ENCODE results near the gene AGTRAP. TPM values are rescaled to one million over a fixed set of nuclear protein-coding genes. Genes with fewer than 3 reads are reported as not detected.

Gene AGTRAP
- total RNA-seq, 1 donor from 2014 or later: 15.7 TPM

DNA sequence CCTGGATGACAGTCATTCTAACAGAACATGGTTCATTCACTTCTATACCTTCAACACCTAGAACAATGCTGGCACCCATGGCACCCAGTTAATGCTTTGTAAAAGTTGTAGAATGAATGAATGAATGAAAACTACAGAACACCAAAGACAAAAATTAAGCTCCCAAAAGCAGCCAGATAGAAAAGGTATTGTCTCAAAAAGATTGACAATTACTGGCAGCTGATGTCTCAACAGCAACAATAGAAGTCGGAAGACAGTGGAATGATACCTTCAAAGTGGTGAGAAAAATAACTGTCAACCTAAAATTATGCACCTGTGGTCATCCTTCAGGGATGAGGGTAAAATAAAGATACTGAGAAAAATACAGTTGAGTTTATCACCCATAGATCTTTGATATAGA lies 21.1 kb downstream of the AGTRAP start:
- Histone ChIP-seq H3K4me3 (ENCODE audit: low read length in 3 of 3) (no peak overlapping the region), H3K4me1 (ENCODE audit: control insufficient read depth in 3 of 3, insufficient read depth in 3 of 3, low read length in 3 of 3) (peaks cover 0 to 4% (median under 1%) of the 10 kb centered on the region in 3 donors), H3K9me3 (ENCODE audit: control insufficient read depth in 3 of 3, low read length in 3 of 3) (no peaks in the 10 kb centered on the region), H3K27ac (ENCODE audit: low read depth, low read length) (no peak overlapping the region), H3K9ac (ENCODE audit: low read depth in 1 of 3, low read length in 3 of 3) (no peak overlapping the region), H3K27me3 (ENCODE audit: control insufficient read depth in 3 of 3, insufficient read depth in 3 of 3, low read length in 3 of 3) (peaks cover 10 to 18% (median 13%) of the 10 kb centered on the region in 3 donors), H3K36me3 (ENCODE audit: control insufficient read depth in 3 of 3, insufficient read depth in 3 of 3, low read length in 3 of 3) (no peaks in the 10 kb centered on the region)

DNA sequence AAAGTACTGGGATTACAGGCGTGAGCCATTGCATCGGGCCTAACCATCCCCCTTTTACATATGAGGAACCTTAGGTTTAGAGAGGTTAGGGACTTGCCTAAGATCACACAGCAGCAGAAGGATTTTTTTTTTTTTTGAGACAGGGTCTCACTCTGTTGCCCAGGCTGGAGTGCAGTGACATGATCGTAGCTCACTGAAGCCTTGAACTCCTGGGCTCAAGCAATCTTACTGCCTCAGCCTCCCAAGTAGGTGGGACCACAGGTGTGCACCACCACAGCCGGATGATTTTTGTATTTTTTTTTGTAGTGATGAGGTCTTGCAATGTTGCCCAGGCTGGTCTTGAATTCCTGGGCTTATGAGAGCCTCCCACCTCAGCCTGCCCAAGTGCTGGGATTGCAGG lies 23.9 kb downstream of the AGTRAP start:
- H3K9ac ChIP-seq (ENCODE audit: low read depth in 1 of 3, low read length in 3 of 3): no peak overlapping the region
- H3K9me3 ChIP-seq (ENCODE audit: control insufficient read depth in 3 of 3, low read length in 3 of 3): no peaks in the 10 kb centered on the region
- H3K36me3 ChIP-seq (ENCODE audit: control insufficient read depth in 3 of 3, insufficient read depth in 3 of 3, low read length in 3 of 3): no peaks in the 10 kb centered on the region
- H3K4me1 ChIP-seq (ENCODE audit: control insufficient read depth in 3 of 3, insufficient read depth in 3 of 3, low read length in 3 of 3): peaks cover 0 to 4% (median 3%) of the 10 kb centered on the region in 3 donors
- H3K27ac ChIP-seq (ENCODE audit: low read depth, low read length): no peak overlapping the region
- H3K4me3 ChIP-seq (ENCODE audit: low read length in 3 of 3): no peak overlapping the region
- peaks cover 15 to 26% (median 24%) of the 10 kb centered on the region in 3 donors for H3K27me3 ChIP-seq (ENCODE audit: control insufficient read depth in 3 of 3, insufficient read depth in 3 of 3, low read length in 3 of 3)

DNA sequence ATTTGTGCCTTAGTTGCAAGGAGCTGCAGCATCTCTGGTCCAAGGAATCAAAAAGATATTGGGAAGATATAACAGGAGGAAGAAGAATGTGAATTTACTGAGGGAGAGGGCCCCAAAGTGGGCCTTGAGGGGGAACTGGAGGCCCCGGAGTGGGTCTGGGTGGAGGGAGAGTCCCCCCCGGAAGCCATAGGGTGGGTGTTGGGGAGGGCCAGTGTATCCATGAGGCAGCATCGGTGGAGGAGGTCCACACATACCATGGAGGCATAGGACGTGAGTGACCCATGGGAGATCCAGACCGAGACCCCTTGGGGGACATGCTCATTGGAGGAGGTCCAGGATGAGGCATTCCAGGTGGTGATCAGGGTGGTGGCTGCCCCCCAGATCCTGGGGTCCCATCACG lies 25.3 kb downstream of the AGTRAP start:
- Histone ChIP-seq H3K4me1 (ENCODE audit: control insufficient read depth in 3 of 3, insufficient read depth in 3 of 3, low read length in 3 of 3) (peaks cover 0 to 4% (median 3%) of the 10 kb centered on the region in 3 donors), H3K4me3 (ENCODE audit: low read length in 3 of 3) (no peak overlapping the region), H3K27ac (ENCODE audit: low read depth, low read length) (no peak overlapping the region), H3K9me3 (ENCODE audit: control insufficient read depth in 3 of 3, low read length in 3 of 3) (no peaks in the 10 kb centered on the region), H3K36me3 (ENCODE audit: control insufficient read depth in 3 of 3, insufficient read depth in 3 of 3, low read length in 3 of 3) (no peaks in the 10 kb centered on the region), H3K27me3 (ENCODE audit: control insufficient read depth in 3 of 3, insufficient read depth in 3 of 3, low read length in 3 of 3) (peaks cover 15 to 26% (median 24%) of the 10 kb centered on the region in 3 donors), H3K9ac (ENCODE audit: low read depth in 1 of 3, low read length in 3 of 3) (no peak overlapping the region)

DNA sequence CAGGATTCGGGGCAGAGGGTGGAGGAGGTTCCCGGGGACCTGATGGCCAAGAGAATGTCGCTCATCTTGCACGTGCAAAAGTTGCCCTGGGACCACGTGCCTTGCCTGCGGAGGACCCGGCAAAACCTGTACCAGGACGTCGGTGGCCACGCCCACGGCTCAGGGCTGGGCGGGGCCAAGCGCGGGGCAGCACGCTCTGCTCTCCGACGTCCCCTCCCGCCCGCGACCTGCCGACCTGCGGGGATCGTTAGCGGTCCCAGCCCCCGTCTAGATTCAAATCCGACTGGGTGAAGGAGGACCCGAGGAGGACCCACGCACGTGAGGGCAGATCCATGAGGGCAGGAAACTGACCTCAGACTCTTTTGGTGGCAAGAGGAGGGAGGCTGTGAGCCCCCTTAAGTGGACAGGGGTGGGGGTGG lies 26.1 kb downstream of the AGTRAP start, which contains the start of gene C1orf167:
Gene C1orf167, plus strand, starts transcription at position 206 of the 419 bp plus-strand sequence. CDS start 2,208 bp downstream, outside the sequence.
- no peaks in the 10 kb centered on the region for H3K9me3 ChIP-seq (ENCODE audit: control insufficient read depth in 3 of 3, low read length in 3 of 3)
- H3K4me1 ChIP-seq (ENCODE audit: control insufficient read depth in 3 of 3, insufficient read depth in 3 of 3, low read length in 3 of 3): peaks cover 0 to 4% (median 3%) of the 10 kb centered on the region in 3 donors
- peaks cover 15 to 26% (median 24%) of the 10 kb centered on the region in 3 donors for H3K27me3 ChIP-seq (ENCODE audit: control insufficient read depth in 3 of 3, insufficient read depth in 3 of 3, low read length in 3 of 3)
- H3K27ac ChIP-seq (ENCODE audit: low read depth, low read length): no peak within 1 kb of the TSS
- H3K4me3 ChIP-seq (ENCODE audit: low read length in 3 of 3): no peak within 1 kb of the TSS
- no peak within 1 kb of the TSS for H3K9ac ChIP-seq (ENCODE audit: low read depth in 1 of 3, low read length in 3 of 3)
- no peaks in the 10 kb centered on the region for H3K36me3 ChIP-seq (ENCODE audit: control insufficient read depth in 3 of 3, insufficient read depth in 3 of 3, low read length in 3 of 3)

DNA sequence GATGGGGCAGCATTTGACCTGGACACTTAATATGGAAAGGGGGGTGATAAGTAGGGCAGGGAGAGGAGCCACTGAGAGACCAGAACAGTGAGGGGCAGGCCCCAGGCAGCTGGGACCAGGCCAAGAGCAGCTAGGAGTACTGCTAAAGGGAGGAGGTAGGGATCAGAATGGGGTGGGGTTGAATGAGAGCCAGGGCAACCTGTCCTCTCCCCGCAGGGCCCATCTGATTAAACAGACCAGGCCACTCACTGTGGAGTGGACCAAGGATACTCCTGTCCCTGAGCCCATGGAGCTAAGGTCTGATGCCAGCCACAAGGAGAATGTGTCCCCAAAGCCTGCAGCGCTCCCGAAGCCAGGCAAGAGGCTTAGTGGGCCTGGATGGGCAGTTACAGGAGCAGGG lies 28.2 kb downstream of the AGTRAP start:
- peaks cover 15 to 26% (median 24%) of the 10 kb centered on the region in 3 donors for H3K27me3 ChIP-seq (ENCODE audit: control insufficient read depth in 3 of 3, insufficient read depth in 3 of 3, low read length in 3 of 3)
- H3K4me1 ChIP-seq (ENCODE audit: control insufficient read depth in 3 of 3, insufficient read depth in 3 of 3, low read length in 3 of 3): peaks cover 0 to 4% (median 3%) of the 10 kb centered on the region in 3 donors
- H3K36me3 ChIP-seq (ENCODE audit: control insufficient read depth in 3 of 3, insufficient read depth in 3 of 3, low read length in 3 of 3): no peaks in the 10 kb centered on the region
- no peak overlapping the region for H3K27ac ChIP-seq (ENCODE audit: low read depth, low read length)
- no peak overlapping the region for H3K9ac ChIP-seq (ENCODE audit: low read depth in 1 of 3, low read length in 3 of 3)
- H3K9me3 ChIP-seq (ENCODE audit: control insufficient read depth in 3 of 3, low read length in 3 of 3): no peaks in the 10 kb centered on the region
- no peak overlapping the region for H3K4me3 ChIP-seq (ENCODE audit: low read length in 3 of 3)

DNA sequence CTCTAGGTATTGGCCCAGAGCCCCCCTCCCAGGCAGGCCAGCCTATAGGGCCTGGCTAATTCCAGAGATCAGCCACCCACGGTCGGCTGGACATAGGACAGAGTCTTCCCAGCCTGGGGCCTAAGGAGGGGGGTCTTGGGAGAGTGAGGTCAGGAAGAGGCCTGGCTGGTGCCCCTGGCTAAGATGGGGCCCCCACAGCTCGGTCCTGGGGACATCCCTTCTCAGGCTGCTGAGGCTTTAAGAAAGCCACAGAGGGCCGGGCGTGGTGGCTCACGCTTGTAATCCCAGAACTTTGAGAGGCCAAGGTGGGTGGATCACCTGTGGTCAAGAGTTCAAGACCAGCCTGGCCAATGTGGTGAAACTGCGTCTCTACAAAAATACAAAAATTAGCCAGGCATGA lies 28.6 kb downstream of the AGTRAP start:
- no peak overlapping the region for H3K9ac ChIP-seq (ENCODE audit: low read depth in 1 of 3, low read length in 3 of 3)
- peaks cover 15 to 26% (median 24%) of the 10 kb centered on the region in 3 donors for H3K27me3 ChIP-seq (ENCODE audit: control insufficient read depth in 3 of 3, insufficient read depth in 3 of 3, low read length in 3 of 3)
- no peak overlapping the region for H3K4me3 ChIP-seq (ENCODE audit: low read length in 3 of 3)
- no peaks in the 10 kb centered on the region for H3K9me3 ChIP-seq (ENCODE audit: control insufficient read depth in 3 of 3, low read length in 3 of 3)
- no peaks in the 10 kb centered on the region for H3K36me3 ChIP-seq (ENCODE audit: control insufficient read depth in 3 of 3, insufficient read depth in 3 of 3, low read length in 3 of 3)
- no peak overlapping the region for H3K27ac ChIP-seq (ENCODE audit: low read depth, low read length)
- peaks cover 0 to 4% (median 3%) of the 10 kb centered on the region in 3 donors for H3K4me1 ChIP-seq (ENCODE audit: control insufficient read depth in 3 of 3, insufficient read depth in 3 of 3, low read length in 3 of 3)

DNA sequence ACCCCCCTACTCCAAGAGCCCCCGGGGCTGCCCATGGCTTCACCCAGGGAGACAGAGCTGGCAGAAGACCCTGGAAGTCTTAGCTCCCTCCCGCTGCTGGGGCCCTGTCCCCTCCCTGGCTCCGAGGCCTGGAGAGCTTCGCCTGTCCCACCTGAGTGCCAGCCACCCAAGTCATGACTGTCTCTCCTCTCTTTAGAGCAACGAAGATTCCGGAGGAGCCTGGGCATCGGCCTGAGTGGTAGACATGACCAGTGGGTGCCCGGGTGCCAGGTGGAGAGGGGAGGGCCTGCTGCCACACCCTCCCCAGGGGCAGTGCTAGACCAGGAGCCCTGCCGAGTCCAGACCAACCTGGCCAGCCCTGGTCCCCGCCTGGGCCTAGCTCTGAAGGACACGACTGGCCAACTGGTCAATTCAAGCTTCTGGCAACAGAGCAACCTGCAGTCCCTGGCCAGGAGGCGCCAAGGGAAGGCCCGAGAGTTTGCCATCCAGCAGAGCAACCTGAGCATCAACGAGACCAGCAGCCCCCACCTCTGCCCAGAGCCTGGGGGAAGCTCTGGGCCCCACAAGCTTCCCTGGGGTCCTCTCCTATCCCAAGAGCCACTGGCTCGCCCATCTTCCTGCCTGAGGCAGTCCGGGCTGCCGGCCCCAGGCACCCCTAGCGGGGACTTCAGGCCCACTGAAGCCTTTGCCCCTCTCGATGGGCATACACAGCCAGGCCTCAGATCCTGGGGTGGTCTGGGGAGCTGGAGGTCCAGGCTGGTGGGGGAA lies 29.9 kb downstream of the AGTRAP start:
- Histone ChIP-seq H3K27me3 (ENCODE audit: control insufficient read depth in 3 of 3, insufficient read depth in 3 of 3, low read length in 3 of 3) (peaks cover 12 to 24% (median 20%) of the 10 kb centered on the region in 3 donors), H3K27ac (ENCODE audit: low read depth, low read length) (no peak overlapping the region)

DNA sequence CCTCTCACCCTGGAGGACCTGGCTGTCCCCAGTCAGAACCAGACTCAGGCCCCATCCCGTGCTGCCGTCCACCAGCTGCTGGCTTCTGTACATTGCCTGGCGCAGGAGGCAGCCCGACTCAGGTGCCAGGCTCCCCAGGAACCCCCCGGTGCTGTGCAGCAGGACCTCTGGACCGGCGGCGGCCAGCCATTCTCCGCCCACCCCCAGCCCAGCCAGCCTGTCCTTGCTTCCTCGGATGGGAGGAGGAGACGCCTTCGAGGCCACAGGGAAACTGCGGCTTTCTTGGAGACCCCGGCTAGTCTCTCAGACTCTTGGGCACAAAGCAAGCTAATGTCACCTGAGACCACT lies 30.5 kb downstream of the AGTRAP start:
- no peaks in the 10 kb centered on the region for H3K36me3 ChIP-seq (ENCODE audit: control insufficient read depth in 3 of 3, insufficient read depth in 3 of 3, low read length in 3 of 3)
- no peak overlapping the region for H3K9ac ChIP-seq (ENCODE audit: low read depth in 1 of 3, low read length in 3 of 3)
- H3K9me3 ChIP-seq (ENCODE audit: control insufficient read depth in 3 of 3, low read length in 3 of 3): no peaks in the 10 kb centered on the region
- peaks cover 0 to 4% (median 3%) of the 10 kb centered on the region in 3 donors for H3K4me1 ChIP-seq (ENCODE audit: control insufficient read depth in 3 of 3, insufficient read depth in 3 of 3, low read length in 3 of 3)
- no peak overlapping the region for H3K27ac ChIP-seq (ENCODE audit: low read depth, low read length)
- H3K27me3 ChIP-seq (ENCODE audit: control insufficient read depth in 3 of 3, insufficient read depth in 3 of 3, low read length in 3 of 3): peaks cover 8 to 20% (median 15%) of the 10 kb centered on the region in 3 donors
- no peak overlapping the region for H3K4me3 ChIP-seq (ENCODE audit: low read length in 3 of 3)

More for the DNA sequence above, 29.9 kb downstream of the AGTRAP start:
- H3K36me3 ChIP-seq (ENCODE audit: control insufficient read depth in 3 of 3, insufficient read depth in 3 of 3, low read length in 3 of 3): no peaks in the 10 kb centered on the region
- no peak overlapping the region for H3K9ac ChIP-seq (ENCODE audit: low read depth in 1 of 3, low read length in 3 of 3)
- H3K4me1 ChIP-seq (ENCODE audit: control insufficient read depth in 3 of 3, insufficient read depth in 3 of 3, low read length in 3 of 3): peaks cover 0 to 4% (median 3%) of the 10 kb centered on the region in 3 donors
- no peaks in the 10 kb centered on the region for H3K9me3 ChIP-seq (ENCODE audit: control insufficient read depth in 3 of 3, low read length in 3 of 3)
- H3K4me3 ChIP-seq (ENCODE audit: low read length in 3 of 3): no peak overlapping the region

DNA sequence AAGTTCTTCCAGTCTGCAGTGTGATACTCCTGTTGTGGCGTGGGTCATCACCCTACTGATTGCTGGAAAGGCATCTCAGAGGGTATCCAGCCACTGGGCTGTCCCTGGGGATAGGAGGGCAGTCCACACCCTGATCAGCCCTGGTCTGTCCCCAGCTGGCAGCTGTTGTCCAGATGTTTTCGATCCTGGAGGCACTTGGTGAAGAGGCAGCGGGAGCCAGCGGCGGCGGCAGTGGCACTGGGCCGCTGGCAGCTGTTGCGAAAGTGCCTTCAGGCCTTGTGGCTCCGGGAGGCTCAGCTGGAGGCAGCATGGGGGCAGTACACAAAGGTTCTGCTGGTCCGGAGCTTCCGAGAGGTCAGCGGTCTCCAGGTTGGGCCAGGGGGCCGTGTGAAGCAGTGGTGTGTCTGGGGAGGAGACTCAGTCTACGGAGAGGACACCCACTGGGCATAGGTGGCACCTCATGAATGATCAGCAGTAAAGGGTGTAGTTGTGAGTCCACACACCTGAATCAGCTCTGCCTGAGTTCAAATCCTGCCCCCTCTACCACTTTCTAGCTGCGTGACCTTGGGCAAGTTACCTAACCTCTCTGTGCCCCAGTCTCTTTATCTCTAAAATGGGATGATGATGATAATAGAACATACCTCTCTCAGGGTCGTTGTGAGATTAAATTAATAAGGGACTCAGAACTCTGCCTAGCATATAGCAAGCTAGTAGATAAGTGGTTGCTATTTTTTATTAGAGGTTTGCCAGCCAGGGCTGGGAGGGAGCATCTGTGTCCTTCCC lies 32.2 kb downstream of the AGTRAP start:
- H3K4me3 ChIP-seq (ENCODE audit: low read length in 3 of 3): no peak overlapping the region
- H3K36me3 ChIP-seq (ENCODE audit: control insufficient read depth in 3 of 3, insufficient read depth in 3 of 3, low read length in 3 of 3): no peaks in the 10 kb centered on the region
- no peaks in the 10 kb centered on the region for H3K4me1 ChIP-seq (ENCODE audit: control insufficient read depth in 3 of 3, insufficient read depth in 3 of 3, low read length in 3 of 3)
- H3K27ac ChIP-seq (ENCODE audit: low read depth, low read length): no peak overlapping the region
- H3K9me3 ChIP-seq (ENCODE audit: control insufficient read depth in 3 of 3, low read length in 3 of 3): no peaks in the 10 kb centered on the region
- H3K27me3 ChIP-seq (ENCODE audit: control insufficient read depth in 3 of 3, insufficient read depth in 3 of 3, low read length in 3 of 3): peaks cover 0 to 4% (median 0%) of the 10 kb centered on the region in 3 donors
- no peak overlapping the region for H3K9ac ChIP-seq (ENCODE audit: low read depth in 1 of 3, low read length in 3 of 3)

DNA sequence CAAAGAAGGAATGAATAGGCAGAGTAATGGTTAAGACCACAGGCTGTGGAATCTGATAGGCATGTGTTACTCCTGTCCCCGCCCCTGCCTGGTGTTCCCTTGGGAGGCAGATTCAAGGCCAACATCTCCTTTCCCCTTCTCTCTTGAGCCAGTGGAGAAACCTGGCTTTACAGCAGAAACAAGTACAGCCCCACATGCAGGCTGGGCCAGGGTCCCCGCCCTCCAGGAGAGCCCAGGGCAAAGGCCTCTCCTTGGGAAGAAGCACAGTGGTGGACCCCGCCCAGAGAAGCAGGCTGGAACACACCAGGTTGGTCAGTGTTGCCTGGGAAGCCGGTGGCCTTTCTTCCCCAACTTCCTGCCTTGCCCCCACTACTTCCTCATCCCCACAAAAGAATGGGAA lies 32.9 kb downstream of the AGTRAP start:
- Histone ChIP-seq H3K27me3 (ENCODE audit: control insufficient read depth in 3 of 3, insufficient read depth in 3 of 3, low read length in 3 of 3) (no peaks in the 10 kb centered on the region), H3K9ac (ENCODE audit: low read depth in 1 of 3, low read length in 3 of 3) (no peak overlapping the region), H3K9me3 (ENCODE audit: control insufficient read depth in 3 of 3, low read length in 3 of 3) (no peaks in the 10 kb centered on the region), H3K36me3 (ENCODE audit: control insufficient read depth in 3 of 3, insufficient read depth in 3 of 3, low read length in 3 of 3) (no peaks in the 10 kb centered on the region), H3K4me3 (ENCODE audit: low read length in 3 of 3) (no peak overlapping the region), H3K4me1 (ENCODE audit: control insufficient read depth in 3 of 3, insufficient read depth in 3 of 3, low read length in 3 of 3) (no peaks in the 10 kb centered on the region), H3K27ac (ENCODE audit: low read depth, low read length) (no peak overlapping the region)

Data from skeletal muscle tissue (tissue), 4 donors.